H1 (cell line): ENCODE measurements around the gene TLE5. TPM values are rescaled to one million over a fixed set of nuclear protein-coding genes. Genes with fewer than 3 reads are reported as not detected.

Source experiments
- CTCF ChIA-PET: fragments of 300-600 bp; sonication (Branson Sonifier 250); formaldehyde crosslinking; loops from one replicate; lab custom pipeline; 2021; ENCODE audit not compliant: partially characterized antibody; lab: Charles Lee
- POLR2A ChIA-PET: fragments of 300-600 bp; sonication (Branson Sonifier 250); formaldehyde crosslinking; loops from one replicate; lab custom pipeline; 2021; ENCODE audit warnings: inconsistent platforms; ENCODE audit not compliant: partially characterized antibody; lab: Charles Lee
- DNase-seq, 2 experiments: peaks; one replicate each; pipeline versions ENCODE4 v3.0.0 to v3.0.0-alpha.2; 2010 to 2022; ENCODE audit warnings: low spot score in 2 of 2, low read depth in 1 of 2, mixed read lengths in 1 of 2
- FAIRE-seq: peaks from 2 replicates; lab custom pipeline; 2011; peaks lifted over from hg19 to GRCh38; lab: Jason Lieb, UNC
- H2AFZ ChIP-seq: 2 replicates; pipeline ENCODE4 v1.8.1; 2012; ENCODE audit warnings: low read length, inconsistent platforms
- H2AK5ac ChIP-seq: 2 replicates; pipeline ENCODE4 v1.6.1; 2013; ENCODE audit warnings: low read depth, low read length
- H2BK120ac ChIP-seq: replicated peaks from 2 replicates; pipeline ENCODE3; 2013; ENCODE audit warnings: low read depth, low read length, inconsistent platforms
- H2BK12ac ChIP-seq: 2 replicates; pipeline ENCODE4 v1.6.1; 2013; ENCODE audit warnings: low read depth, low read length
- H2BK15ac ChIP-seq: 2 replicates; pipeline ENCODE4 v1.6.1; 2013; ENCODE audit warnings: low read length
- H2BK20ac ChIP-seq: 2 replicates; pipeline ENCODE4 v1.6.1; 2013; ENCODE audit warnings: low read length
- H2BK5ac ChIP-seq: 2 replicates; pipeline ENCODE4 v1.6.1; 2013; ENCODE audit warnings: low read depth, low read length
- H3K14ac ChIP-seq: 2 replicates; pipeline ENCODE4 v1.6.1; 2013; ENCODE audit warnings: inconsistent platforms; ENCODE audit not compliant: insufficient read length
- H3K18ac ChIP-seq: 2 replicates; pipeline ENCODE4 v1.6.1; 2013; ENCODE audit warnings: low read length; ENCODE audit errors: extremely low read depth
- H3K23ac ChIP-seq: 2 replicates; pipeline ENCODE4 v1.6.1; 2013; ENCODE audit warnings: inconsistent platforms; ENCODE audit not compliant: insufficient read length
- H3K23me2 ChIP-seq: 2 replicates; pipeline ENCODE4 v1.6.1; 2013; ENCODE audit warnings: low read depth, low read length
- H3K27ac ChIP-seq: 2 replicates; pipeline ENCODE4 v1.6.1; 2011; ENCODE audit warnings: low read depth, low read length, inconsistent platforms
- H3K27me3 ChIP-seq, 4 experiments: replicated peaks in 1 of 4; 1 replicate in 1 of 4; 2 replicates in 3 of 4; pipeline versions ENCODE4 v1.6.1 to v1.8.1; 2011 to 2013; ENCODE audit warnings: low read length in 3 of 4, mild to moderate bottlenecking in 3 of 4, inconsistent platforms in 2 of 4, mixed read lengths in 2 of 4, moderate library complexity in 1 of 4; ENCODE audit not compliant: control insufficient read depth in 3 of 4, insufficient read depth in 3 of 4; ENCODE audit errors: extremely low read depth in 1 of 4
- H3K36me3 ChIP-seq, 4 experiments: 2 replicates each; pipeline versions ENCODE4 v1.6.1 to v1.8.1; 2011 to 2013; ENCODE audit warnings: mild to moderate bottlenecking in 4 of 4, low read length in 3 of 4, moderate library complexity in 2 of 4, control low read depth in 1 of 4, inconsistent platforms in 1 of 4; ENCODE audit not compliant: insufficient read depth in 4 of 4, control insufficient read depth in 2 of 4
- H3K4ac ChIP-seq: replicated peaks from 2 replicates; pipeline ENCODE3; 2013; ENCODE audit warnings: low read length, low read depth, mixed read lengths, inconsistent platforms; ENCODE audit not compliant: insufficient read length
- H3K4me1 ChIP-seq, 4 experiments: replicated peaks in 1 of 4; 1 replicate in 1 of 4; 2 replicates in 3 of 4; pipeline versions ENCODE4 v1.6.1 to v1.8.1; 2011 to 2013; ENCODE audit warnings: low read length in 3 of 4, inconsistent platforms in 2 of 4, mixed read lengths in 1 of 4; ENCODE audit not compliant: insufficient read depth in 4 of 4, control insufficient read depth in 3 of 4
- H3K4me2 ChIP-seq, 2 experiments: 2 replicates each; pipeline versions ENCODE4 v1.6.1 to v1.8.1; 2011 to 2013; ENCODE audit warnings: low read depth in 2 of 2, low read length in 2 of 2, control low read depth in 1 of 2, inconsistent platforms in 1 of 2, mild to moderate bottlenecking in 1 of 2; ENCODE audit not compliant: insufficient read depth in 1 of 2
- H3K4me3 ChIP-seq, 4 experiments: fragments of 200-600, 300-600 bp in 1 of 4; sonication (generic), shearing (Covaris generic), sonication (Bioruptor Twin) in 1 of 4; 2 replicates each; pipeline versions ENCODE4 v1.5.1 to v1.8.1; 2011 to 2016; ENCODE audit warnings: low read length in 4 of 4, low read depth in 3 of 4, control low read depth in 2 of 4, inconsistent platforms in 2 of 4, mild to moderate bottlenecking in 2 of 4, mixed read lengths in 1 of 4, moderate library complexity in 1 of 4; ENCODE audit not compliant: insufficient read depth in 2 of 4; ENCODE audit errors: extremely low read depth in 1 of 4
- H3K56ac ChIP-seq: replicated peaks from 2 replicates; pipeline ENCODE3; 2013; ENCODE audit warnings: low read depth, mild to moderate bottlenecking, mixed read lengths, low read length, inconsistent platforms; ENCODE audit not compliant: insufficient read length
- H3K79me1 ChIP-seq: 2 replicates; pipeline ENCODE4 v1.6.1; 2013; ENCODE audit warnings: low read depth, low read length, control low read depth
- H3K79me2 ChIP-seq, 2 experiments: 2 replicates each; pipeline versions ENCODE4 v1.6.1 to v1.8.1; 2012 to 2013; ENCODE audit warnings: low read length in 2 of 2, mild to moderate bottlenecking in 2 of 2, inconsistent platforms in 1 of 2; ENCODE audit not compliant: insufficient read depth in 2 of 2, control insufficient read depth in 1 of 2
- H3K9ac ChIP-seq, 4 experiments: replicated peaks in 1 of 4; 1 replicate in 1 of 4; 2 replicates in 3 of 4; pipeline versions ENCODE4 v1.6.1 to v1.8.1; 2011 to 2013; ENCODE audit warnings: low read depth in 3 of 4, low read length in 3 of 4, control low read depth in 2 of 4, mild to moderate bottlenecking in 2 of 4, moderate library complexity in 2 of 4, inconsistent platforms in 1 of 4; ENCODE audit errors: extremely low read depth in 1 of 4
- H3K9me3 ChIP-seq, 2 experiments: 2 replicates each; pipeline versions ENCODE4 v1.6.1 to v1.8.1; 2012 to 2013; ENCODE audit warnings: mild to moderate bottlenecking in 2 of 2, moderate library complexity in 2 of 2, control low read depth in 1 of 2, inconsistent platforms in 1 of 2, low read depth in 1 of 2, low read length in 1 of 2, mixed read lengths in 1 of 2; ENCODE audit not compliant: insufficient read depth in 2 of 2
- H4K20me1 ChIP-seq, 2 experiments: replicated peaks in 1 of 2; 2 replicates each; pipeline versions ENCODE3 to v1.8.1; 2011 to 2013; ENCODE audit warnings: inconsistent platforms in 2 of 2, low read length in 2 of 2, mild to moderate bottlenecking in 1 of 2; ENCODE audit not compliant: insufficient read depth in 2 of 2, control insufficient read depth in 1 of 2
- H4K5ac ChIP-seq: 2 replicates; pipeline ENCODE4 v1.6.1; 2013; ENCODE audit warnings: low read length, low read depth, mixed read lengths, inconsistent platforms; ENCODE audit not compliant: insufficient read length
- H4K8ac ChIP-seq: 2 replicates; pipeline ENCODE4 v1.8.0; 2013; ENCODE audit warnings: mild to moderate bottlenecking, moderate library complexity, low read length, inconsistent platforms; ENCODE audit not compliant: insufficient read depth; ENCODE audit errors: extremely low read depth
- H4K91ac ChIP-seq: replicated peaks from 2 replicates; pipeline ENCODE3; 2013; ENCODE audit warnings: low read length, mixed read lengths, inconsistent platforms; ENCODE audit not compliant: insufficient read length
- KDM4A ChIP-seq: IDR thresholded peaks from one replicate; pipeline ENCODE4 v1.7.1; 2012; ENCODE audit warnings: low read depth, mild to moderate bottlenecking, moderate library complexity, low read length, inconsistent platforms; ENCODE audit not compliant: severe bottlenecking
- SP4 ChIP-seq: IDR thresholded peaks from 2 replicates; pipeline ENCODE4 v1.6.1; 2012; ENCODE audit warnings: low read length, inconsistent platforms
- WGBS, 2 experiments: shearing (Covaris generic) in 1 of 2; methylation state at CpG; one replicate each; pipeline versions ENCODE4 v1.1.6 to v1.1.7; 2013 to 2015; ENCODE audit warnings: low lambda C conversion rate in 2 of 2, mixed read lengths in 2 of 2, inconsistent platforms in 1 of 2, low coverage in 1 of 2, missing lambda C conversion rate in 1 of 2; ENCODE audit not compliant: insufficient replicate concordance in 2 of 2, insufficient coverage in 1 of 2, insufficient read length in 1 of 2; ENCODE audit errors: extremely low coverage in 1 of 2, missing lambda C conversion rate in 1 of 2; 5-methylcytosine and 5-hydroxymethylcytosine counted together
- polyA plus RNA-seq, 7 experiments: library from polyadenylated mRNA; depleted of rRNA in 3 of 7; stranded (reverse) in 5 of 7; unstranded in 2 of 7; fragments of >200 nt in 5 of 7; fragments of 200-250 nt in 2 of 7; gene quantifications; 1 replicate in 5 of 7; 2 replicates in 1 of 7; 4 replicates in 1 of 7; pipeline versions ENCODE4 v1.2.1 to v1.2.3, GENCODE V29; 2011 to 2013; ENCODE audit warnings: missing spikeins in 2 of 7, mixed read lengths in 2 of 7
- total RNA-seq: library from RNA; stranded (reverse); fragmentation: NEBNext Ultra II Directional; extraction: Animal tissue kit (Norgen Biotek cat#: 25700); gene quantifications from 2 replicates; pipeline ENCODE4 v1.2.1, GENCODE V29; 2021

Gene TLE5
- total and polyA plus RNA-seq, 2 of the 8 experiments (the other 6 are each of a cell fraction or from before 2014, with no cell fraction given) = 187 to 285 TPM

DNA sequence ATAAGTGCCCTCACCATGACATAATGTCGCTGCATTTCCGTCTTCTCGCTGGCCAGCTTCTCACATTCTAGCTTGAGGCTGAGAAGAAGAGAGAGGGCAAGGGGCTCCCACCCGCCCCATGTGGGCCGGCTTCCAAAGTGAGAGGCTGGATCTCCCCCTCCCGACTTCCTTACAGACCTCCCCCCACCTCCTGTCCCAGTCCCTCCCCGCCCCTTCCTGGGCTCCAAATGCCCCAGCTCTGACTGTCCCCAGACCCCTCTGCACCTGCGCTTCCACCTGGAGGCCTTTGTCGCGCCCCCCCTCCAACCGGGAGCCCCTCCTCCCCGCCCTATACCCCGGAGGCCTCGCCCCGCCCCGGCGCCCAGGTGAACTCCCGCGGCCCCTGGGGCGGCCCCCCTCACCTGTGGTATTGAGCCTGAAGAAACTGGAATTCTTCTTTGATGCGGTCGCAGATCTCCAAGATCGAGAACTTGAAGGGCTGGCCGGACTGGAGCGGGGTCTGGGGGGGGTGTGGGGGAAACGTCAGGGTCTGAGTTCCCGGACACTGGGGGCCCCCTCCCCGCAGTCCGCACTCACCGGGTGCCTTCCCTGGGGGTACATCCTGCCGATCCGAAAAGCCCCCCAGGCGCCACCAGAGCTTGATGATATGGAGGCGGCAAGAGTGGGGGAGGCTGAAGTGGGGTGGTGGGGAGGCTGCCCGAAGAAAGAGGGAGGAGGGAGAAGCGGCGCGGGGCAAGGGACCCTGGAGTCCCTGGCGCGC is 33.8 kb downstream of the TLE5 start:
- no peak for FAIRE-seq
- POLR2A ChIA-PET = interaction anchor here (0.8 to 1.1 kb wide), 6 partner anchors 11 to 78 kb away, joined by 3 to 5 read pairs (median 3); no protein-coding TSS in a partner anchor
- H3K9ac ChIP-seq = no peak overlapping the region
- TF ChIP-seq SP4 (no peak), KDM4A (peak; percentile 46)
- TF ChIP-seq, all 59 proteins: peak for 1
- Histone ChIP-seq H3K4ac (no peak overlapping the region), H2BK20ac (no peak overlapping the region), H2BK12ac (no peak overlapping the region), H3K9me3 (no peaks in the 10 kb centered on the region), H3K4me3 (peak overlapping the region; percentile 32 to 71 (median 37)), H3K79me1 (no peaks in the 10 kb centered on the region), H3K27ac (no peak overlapping the region), H3K14ac (no peak overlapping the region), H4K8ac (no peak overlapping the region; the same call in none of the 2 replicates), H3K4me2 (peak overlapping the region; percentile 57 to 63), H4K5ac (no peak overlapping the region), H4K20me1 (peaks cover 0 to 4% of the 10 kb centered on the region in 2 experiments), H2BK120ac (no peak overlapping the region), H2BK15ac (no peak overlapping the region), H3K27me3 (peaks cover 12 to 60% (median 48%) of the 10 kb centered on the region in 4 experiments), H3K23me2 (peaks cover 9% of the 10 kb centered on the region; the same call in 1 of the 2 replicates), H3K23ac (no peak overlapping the region), H3K56ac (no peak overlapping the region), H2AK5ac (no peak overlapping the region; the same call in 1 of the 2 replicates), H3K18ac (peak overlapping the region; percentile 83), H2AFZ (no peak overlapping the region), H3K4me1 (peaks cover 0 to 18% (median 13%) of the 10 kb centered on the region in 4 experiments; a peak in 6 of 7 replicates), H3K36me3 (no peaks in the 10 kb centered on the region), H3K79me2 (no peaks in the 10 kb centered on the region), H4K91ac (no peak overlapping the region), H2BK5ac (no peak overlapping the region)
- WGBS, 2 experiments = 6% methylated on average over 10 of the region's 40 CpGs; no CpG with 5 or more reads in 1 of the 2 experiments
- CTCF ChIA-PET = interaction anchor here (1.4 to 1.6 kb wide), 2 partner anchors 23 to 65 kb away, joined by 3 to 4 read pairs; no protein-coding TSS in a partner anchor
- peak in 1 of 2 experiments; percentile 67 for DNase-seq
